ENCODE measurements around the gene DGKA.
"Not testable (repeated sequence)": the region's sequence is repeated elsewhere in the genome, so short reads cannot be mapped to it uniquely, and the experiment has no call there.

DGKA gene

GRCh38 chr12:55999999-56000540 is 69.1 kb downstream of the DGKA start:
- DNase-seq, result not testable (repeated sequence)

- no peak for DNase-seq
Measured at GRCh38 chr12:56001487-56002100, 70.6 kb downstream of the DGKA start.

- peak in 1 of 2 donors; percentile 5 for DNase-seq
Measured at GRCh38 chr12:56003376-56003775, 72.4 kb downstream of the DGKA start.
